ENCODE data around the gene SPG21. TPM values are rescaled to one million over a fixed set of nuclear protein-coding genes. Genes with fewer than 3 reads are reported as not detected.

The SPG21 gene
- polyA plus RNA-seq, 1 donor from 2014 or later, result 67.7 TPM

GRCh38 chr15:65027593-65027992 lies 37.9 kb upstream of the SPG21 start:
- Histone ChIP-seq H2AFZ (ENCODE audit: low read depth, low read length) (no peak overlapping the region), H3K4me2 (ENCODE audit: low read length) (no peak overlapping the region), H4K20me1 (ENCODE audit: insufficient read depth) (no peaks in the 10 kb centered on the region), H3K36me3 (ENCODE audit: insufficient read depth, low read length) (no peaks in the 10 kb centered on the region), H3K79me2 (replicated peaks; ENCODE audit: insufficient read depth, low read length) (peaks cover 3% of the 10 kb centered on the region), H3K9me2 (ENCODE audit: insufficient read depth, low read length) (no peaks in the 10 kb centered on the region), H3K27ac (ENCODE audit: low read length) (no peak overlapping the region), H3K4me3 (ENCODE audit: low read length) (peak overlapping the region; percentile 96), H3K9ac (ENCODE audit: low read length) (no peak overlapping the region), H3K27me3 (ENCODE audit: insufficient read depth, low read depth, low read length) (no peaks in the 10 kb centered on the region), H3F3A (ENCODE audit: insufficient read depth, low read length, poor library complexity, severe bottlenecking) (no peaks in the 10 kb centered on the region), H3K9me3 (ENCODE audit: low read length) (no peaks in the 10 kb centered on the region)
- TF ChIP-seq EZH2 (IDR thresholded peaks at IDR 0.05; ENCODE audit: borderline replicate concordance, insufficient read depth, low read length, poor library complexity, severe bottlenecking) (no peak), TAF1 (IDR thresholded peaks at IDR 0.05; ENCODE audit: low read depth) (no peak), SMC3 (conservative IDR thresholded peaks at IDR 0.05; ENCODE audit: poor library complexity) (no peak), POLR2AphosphoS5 (IDR thresholded peaks at IDR 0.05) (no peak), REST (IDR thresholded peaks at IDR 0.05; ENCODE audit: borderline replicate concordance) (no peak), RAD21 (conservative IDR thresholded peaks at IDR 0.05) (no peak), EP300 (conservative IDR thresholded peaks at IDR 0.05; ENCODE audit: poor library complexity, severe bottlenecking) (no peak), CTCF (IDR thresholded peaks at IDR 0.05; ENCODE audit: poor library complexity, severe bottlenecking) (no peak), MXI1 (conservative IDR thresholded peaks at IDR 0.05; ENCODE audit: poor library complexity, severe bottlenecking) (no peak)

- H3F3A ChIP-seq (ENCODE audit: insufficient read depth, low read length, poor library complexity, severe bottlenecking), result no peaks in the 10 kb centered on the region
- no peak for TF ChIP-seq TAF1 (IDR thresholded peaks at IDR 0.05; ENCODE audit: low read depth)
- no peak for TF ChIP-seq EP300 (conservative IDR thresholded peaks at IDR 0.05; ENCODE audit: poor library complexity, severe bottlenecking)
- no peak for TF ChIP-seq RAD21 (conservative IDR thresholded peaks at IDR 0.05)
- no peak for TF ChIP-seq SMC3 (conservative IDR thresholded peaks at IDR 0.05; ENCODE audit: poor library complexity)
- TF ChIP-seq CTCF (IDR thresholded peaks at IDR 0.05; ENCODE audit: poor library complexity, severe bottlenecking), result no peak
- no peak for TF ChIP-seq POLR2AphosphoS5 (IDR thresholded peaks at IDR 0.05)
- no peak for TF ChIP-seq MXI1 (conservative IDR thresholded peaks at IDR 0.05; ENCODE audit: poor library complexity, severe bottlenecking)
- no peak for TF ChIP-seq EZH2 (IDR thresholded peaks at IDR 0.05; ENCODE audit: borderline replicate concordance, insufficient read depth, low read length, poor library complexity, severe bottlenecking)
- no peak for TF ChIP-seq REST (IDR thresholded peaks at IDR 0.05; ENCODE audit: borderline replicate concordance)
- H3K36me3 ChIP-seq (ENCODE audit: insufficient read depth, low read length), result no peaks in the 10 kb centered on the region
- no peaks in the 10 kb centered on the region for H3K9me3 ChIP-seq (ENCODE audit: low read length)
- no peak overlapping the region for H3K9ac ChIP-seq (ENCODE audit: low read length)
- no peak overlapping the region for H3K4me3 ChIP-seq (ENCODE audit: low read length)
- no peak overlapping the region for H3K27ac ChIP-seq (ENCODE audit: low read length)
- H2AFZ ChIP-seq (ENCODE audit: low read depth, low read length), result no peak overlapping the region
- no peak overlapping the region for H3K4me2 ChIP-seq (ENCODE audit: low read length)
- H4K20me1 ChIP-seq (ENCODE audit: insufficient read depth), result no peaks in the 10 kb centered on the region
- H3K9me2 ChIP-seq (ENCODE audit: insufficient read depth, low read length), result no peaks in the 10 kb centered on the region
- peaks cover 3% of the 10 kb centered on the region for H3K79me2 ChIP-seq (replicated peaks; ENCODE audit: insufficient read depth, low read length)
- no peaks in the 10 kb centered on the region for H3K27me3 ChIP-seq (ENCODE audit: insufficient read depth, low read depth, low read length)
Measured at GRCh38 chr15:65026756-65027155, 37.0 kb upstream of the SPG21 start.
